Gastrocnemius medialis (tissue), 4 donors: Measurements from ENCODE around the gene HSFX4. TPM values are rescaled to one million over a fixed set of nuclear protein-coding genes. Genes with fewer than 3 reads are reported as not detected.
A peak's percentile ranks its signal among the peaks of the same experiment; 100 is the strongest.

Source experiments
- ATAC-seq, 2 donors: fragments of 150-250 bp; one replicate each; pipeline ENCODE4 v1.9.1; 2016
- DNase-seq, 2 donors: peaks; one replicate each; pipeline ENCODE4 v3.0.0-alpha.2; 2019
- H3K27ac ChIP-seq, 4 donors: fragments of 200-600 bp; sonication (generic); 1 replicate in 1 of 4; 2 replicates in 3 of 4; pipeline ENCODE4 v1.5.1; 2016 to 2018; ENCODE audit warnings: mild to moderate bottlenecking in 2 of 4, moderate library complexity in 1 of 4
- H3K27me3 ChIP-seq, 3 donors: fragments of 200-600 bp; sonication (generic) in 2 of 3; 1 replicate in 1 of 3; 2 replicates in 2 of 3; pipeline versions ENCODE4 v1.5.1 to v1.6.0; 2016 to 2019; ENCODE audit warnings: mild to moderate bottlenecking in 1 of 3, moderate library complexity in 1 of 3
- H3K36me3 ChIP-seq, 2 donors: fragments of 200-600 bp; sonication (generic) in 1 of 2; one replicate each; pipeline ENCODE4 v1.5.1; 2017 to 2018
- H3K4me1 ChIP-seq, 2 donors: fragments of 200-600 bp; sonication (generic) in 1 of 2; one replicate each; pipeline ENCODE4 v1.5.1; 2016 to 2017; ENCODE audit warnings: mild to moderate bottlenecking in 2 of 2
- H3K4me3 ChIP-seq, 4 donors: fragments of 200-600 bp; sonication (generic) in 3 of 4; 1 replicate in 1 of 4; 2 replicates in 3 of 4; pipeline ENCODE4 v1.5.1; 2016 to 2019; ENCODE audit warnings: mild to moderate bottlenecking in 2 of 4
- H3K9me3 ChIP-seq, 3 donors: fragments of 200-600 bp; sonication (generic) in 2 of 3; 1 replicate in 1 of 3; 2 replicates in 2 of 3; pipeline ENCODE4 v1.5.1; 2016 to 2019
- POLR2A ChIP-seq, 2 donors: fragments of 450-650 bp; IDR thresholded peaks; one replicate each; pipeline ENCODE4 v1.6.1; 2017; ENCODE audit warnings: antibody characterized with exemption in 2 of 2, mild to moderate bottlenecking in 2 of 2, moderate library complexity in 2 of 2
- in situ Hi-C, 4 donors: fragments of 200-750 bp; cut with MboI; loops; one replicate each; pipeline versions ENCODE4 v1.15.0 to v1.8.0; 2017; ENCODE audit warnings: low sequenced_read_pairs in 4 of 4
- intact Hi-C: fragments of 100-400 bp; cut with DNase I; formaldehyde crosslinking; loops from one replicate; pipeline ENCODE4 v1.15.1; 2023; ENCODE audit warnings: low total_unique reads
- total RNA-seq, 4 donors: library from RNA; depleted of rRNA; stranded (reverse); fragments of >200 nt; gene quantifications; one replicate each; pipeline versions ENCODE4 v1.1.0 to v1.2.3, GENCODE V29; 2016
- TF ChIP-seq, protein P1 (sequence below), 5 experiments: fragments of 450-650 bp in 3 of 5; fragments of 200-600 bp in 2 of 5; sonication (generic) in 2 of 5; IDR thresholded peaks in 4 of 5; conservative IDR thresholded peaks in 1 of 5; 1 replicate in 4 of 5; 2 replicates in 1 of 5; pipeline ENCODE4 v1.5.1; 2016 to 2019; ENCODE audit warnings: antibody characterized with exemption in 5 of 5, mild to moderate bottlenecking in 3 of 5, moderate library complexity in 3 of 5

HSFX4 gene
- total RNA-seq, 4 donors from 2014 or later = not detected

DNA sequence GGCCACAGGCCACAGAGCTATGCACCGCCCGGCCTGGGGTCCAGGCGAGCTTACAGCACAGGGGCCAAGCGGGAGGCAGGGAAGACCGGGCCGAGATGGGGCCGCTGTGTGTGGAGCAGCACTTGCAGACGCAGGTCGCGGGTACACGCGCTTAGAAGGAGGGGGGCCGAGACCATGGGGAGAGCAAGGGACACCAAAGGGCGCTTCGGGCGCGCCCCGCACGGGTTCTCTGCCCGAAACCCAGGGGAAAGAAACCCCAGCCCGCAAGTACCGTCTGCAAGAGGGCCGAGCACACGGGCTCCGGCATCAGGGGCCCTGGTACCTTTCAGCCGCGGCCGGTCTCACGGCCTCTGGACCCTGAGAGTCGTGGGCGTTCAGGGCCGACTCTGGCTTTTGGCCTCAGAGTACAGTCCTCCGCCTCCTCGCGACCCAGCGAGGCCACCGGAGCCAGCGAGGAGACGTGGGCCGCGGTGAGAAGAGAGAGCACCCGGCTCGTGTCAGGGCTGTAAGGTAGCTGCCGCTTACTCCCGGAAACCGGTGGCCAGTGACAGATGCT is 8.6 kb downstream of the HSFX4 start:
- ATAC-seq = no peak
- H3K27ac ChIP-seq = peak overlapping the region; percentile 90 to 96 (median 92)
- no peaks in the 10 kb centered on the region for H3K9me3 ChIP-seq
- peak overlapping the region; percentile 69 to 84 (median 74) for H3K4me3 ChIP-seq
- no peaks in the 10 kb centered on the region for H3K27me3 ChIP-seq
- no peaks in the 10 kb centered on the region for H3K36me3 ChIP-seq
- TF ChIP-seq, protein P1, sequence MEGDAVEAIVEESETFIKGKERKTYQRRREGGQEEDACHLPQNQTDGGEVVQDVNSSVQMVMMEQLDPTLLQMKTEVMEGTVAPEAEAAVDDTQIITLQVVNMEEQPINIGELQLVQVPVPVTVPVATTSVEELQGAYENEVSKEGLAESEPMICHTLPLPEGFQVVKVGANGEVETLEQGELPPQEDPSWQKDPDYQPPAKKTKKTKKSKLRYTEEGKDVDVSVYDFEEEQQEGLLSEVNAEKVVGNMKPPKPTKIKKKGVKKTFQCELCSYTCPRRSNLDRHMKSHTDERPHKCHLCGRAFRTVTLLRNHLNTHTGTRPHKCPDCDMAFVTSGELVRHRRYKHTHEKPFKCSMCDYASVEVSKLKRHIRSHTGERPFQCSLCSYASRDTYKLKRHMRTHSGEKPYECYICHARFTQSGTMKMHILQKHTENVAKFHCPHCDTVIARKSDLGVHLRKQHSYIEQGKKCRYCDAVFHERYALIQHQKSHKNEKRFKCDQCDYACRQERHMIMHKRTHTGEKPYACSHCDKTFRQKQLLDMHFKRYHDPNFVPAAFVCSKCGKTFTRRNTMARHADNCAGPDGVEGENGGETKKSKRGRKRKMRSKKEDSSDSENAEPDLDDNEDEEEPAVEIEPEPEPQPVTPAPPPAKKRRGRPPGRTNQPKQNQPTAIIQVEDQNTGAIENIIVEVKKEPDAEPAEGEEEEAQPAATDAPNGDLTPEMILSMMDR (IDR thresholded peaks at IDR 0.05 in 4 of 5, conservative IDR thresholded peaks at IDR 0.05 in 1 of 5) = no peak
- no peak for TF ChIP-seq POLR2A (IDR thresholded peaks at IDR 0.05)
- intact Hi-C loops (loop anchor here (10.0 kb wide), 1 partner anchor 427 kb away; the partner anchor contains the start of gene MAMLD1), in situ Hi-C loops (no loop called here)
- no peak for DNase-seq
- H3K4me1 ChIP-seq = peaks cover 6 to 7% of the 10 kb centered on the region in 2 donors

DNA sequence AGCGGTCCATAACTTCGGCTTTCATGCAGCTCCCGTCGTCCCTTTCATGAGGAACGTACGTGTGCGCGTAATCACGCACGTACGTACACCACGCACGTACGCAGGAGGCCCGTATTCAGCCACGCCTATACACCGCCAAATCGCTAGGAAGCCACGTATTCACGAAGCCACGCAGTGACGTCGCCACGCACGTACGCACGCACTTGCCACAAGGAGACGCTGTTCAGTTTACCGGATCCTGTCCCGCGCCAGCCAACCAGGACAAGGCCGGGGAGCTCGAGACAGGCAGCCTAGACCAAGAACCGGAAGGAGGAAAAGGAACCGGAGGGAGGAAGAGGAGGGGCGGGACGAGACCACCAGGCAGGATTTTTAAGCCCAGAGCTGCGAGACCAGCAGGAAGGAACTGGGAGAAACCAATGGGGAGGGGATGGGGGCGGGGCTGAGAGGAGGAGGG is 9.1 kb downstream of the HSFX4 start, which contains the start of gene EOLA2:
Gene EOLA2, minus strand, starts transcription at position 65 of the 454 bp plus-strand sequence. CDS start 4,617 bp downstream, outside the sequence.
- no peaks in the 10 kb centered on the region for H3K27me3 ChIP-seq
- peaks cover 6 to 7% of the 10 kb centered on the region in 2 donors for H3K4me1 ChIP-seq
- H3K27ac ChIP-seq = peak within 1 kb of the TSS; percentile 90 to 96 (median 93)
- DNase-seq (peak; percentile 92 to 95), ATAC-seq (peak; percentile 66 to 74)
- intact Hi-C loops = loop anchor here (10.0 kb wide), 1 partner anchor 426 kb away; the partner anchor contains the start of gene MAMLD1
- in situ Hi-C loops = no loop called here
- peak within 1 kb of the TSS; percentile 69 to 84 (median 74) for H3K4me3 ChIP-seq
- TF ChIP-seq, protein P1 (IDR thresholded peaks at IDR 0.05 in 4 of 5, conservative IDR thresholded peaks at IDR 0.05 in 1 of 5) = peak in 4 of 5 experiments; percentile 43 to 62 (median 52)
- TF ChIP-seq POLR2A (IDR thresholded peaks at IDR 0.05) = peak; percentile 53 to 55
- no peaks in the 10 kb centered on the region for H3K36me3 ChIP-seq
- H3K9me3 ChIP-seq = no peaks in the 10 kb centered on the region

GRCh38 chrX:149938881-149939654 is 9.7 kb downstream of the HSFX4 start:
- intact Hi-C loops = loop anchor here (10.0 kb wide), 1 partner anchor 426 kb away; the partner anchor contains the start of gene MAMLD1
- no peak for TF ChIP-seq POLR2A (IDR thresholded peaks at IDR 0.05)
- TF ChIP-seq, protein P1 (IDR thresholded peaks at IDR 0.05 in 4 of 5, conservative IDR thresholded peaks at IDR 0.05 in 1 of 5) = no peak
- Histone ChIP-seq H3K36me3 (no peaks in the 10 kb centered on the region), H3K4me3 (peak overlapping the region; percentile 56 to 84 (median 73)), H3K9me3 (no peaks in the 10 kb centered on the region), H3K27ac (peak overlapping the region; percentile 90 to 96 (median 93)), H3K4me1 (peaks cover 6 to 7% of the 10 kb centered on the region in 2 donors), H3K27me3 (no peaks in the 10 kb centered on the region)
- DNase-seq (peak; percentile 91 to 94), ATAC-seq (peak; percentile 34 to 35)
- in situ Hi-C loops = no loop called here

GRCh38 chrX:149939655-149939904 is 10.2 kb downstream of the HSFX4 start:
- intact Hi-C loops = loop anchor here (10.0 kb wide), 1 partner anchor 425 kb away; the partner anchor contains the start of gene MAMLD1
- peak; percentile 16 to 38 for ATAC-seq
- no peak for TF ChIP-seq POLR2A (IDR thresholded peaks at IDR 0.05)
- TF ChIP-seq, protein P1 (IDR thresholded peaks at IDR 0.05 in 4 of 5, conservative IDR thresholded peaks at IDR 0.05 in 1 of 5) = no peak

More at GRCh38 chrX:149939655-149939904, 10.2 kb downstream of the HSFX4 start:
- H3K4me1 ChIP-seq = peaks cover 6 to 7% of the 10 kb centered on the region in 2 donors
- peak overlapping the region; percentile 90 to 96 (median 93) for H3K27ac ChIP-seq
- no peak for DNase-seq
- H3K27me3 ChIP-seq = no peaks in the 10 kb centered on the region
- in situ Hi-C loops = no loop called here
- H3K4me3 ChIP-seq = peak overlapping the region; percentile 56 to 84 (median 64)
- H3K36me3 ChIP-seq = no peaks in the 10 kb centered on the region
- H3K9me3 ChIP-seq = no peaks in the 10 kb centered on the region
